GM12892 (cell line): Measurements from ENCODE around the gene PALLD.

Experiments used
- POLR2A ChIP-seq: IDR thresholded peaks from 2 replicates; pipeline ENCODE4 v1.6.1; 2011; ENCODE audit warnings: low read depth, low read length, control low read depth
- POLR2AphosphoS5 ChIP-seq: IDR thresholded peaks from 2 replicates; pipeline ENCODE4 v1.6.1; 2011; ENCODE audit warnings: low read depth, low read length, control low read depth

DNA sequence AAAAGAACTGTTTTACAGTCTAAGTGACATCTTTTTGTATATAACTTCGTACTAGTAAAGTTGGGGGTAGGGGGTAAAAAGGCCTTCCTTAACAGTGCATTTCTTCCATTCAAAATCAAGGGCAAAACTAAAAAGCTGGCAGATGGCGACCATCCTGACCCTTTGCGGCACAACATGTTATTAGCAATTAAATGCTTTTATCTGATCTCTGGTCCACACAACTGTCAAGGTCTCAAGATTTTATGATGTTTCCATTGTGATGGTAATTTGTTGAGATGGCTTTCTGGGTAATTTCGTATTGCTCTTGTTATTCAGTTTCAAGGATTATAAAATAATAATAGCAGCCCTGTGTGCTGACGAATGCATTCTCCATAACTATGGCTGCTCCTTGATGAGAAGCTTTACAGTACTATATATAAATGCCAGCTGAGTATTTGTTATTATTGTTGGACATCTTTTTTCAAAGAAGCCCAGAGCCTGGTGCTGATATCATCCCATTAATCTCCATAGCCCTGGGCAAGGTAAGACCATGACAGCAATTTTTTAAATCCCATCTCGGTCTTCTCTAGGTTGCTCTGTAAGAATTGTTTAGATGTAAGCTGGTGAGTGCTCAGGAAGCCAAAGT lies 423.7 kb downstream of the PALLD start:
- no peak for TF ChIP-seq POLR2A
- no peak for TF ChIP-seq POLR2AphosphoS5
